Ascending aorta (tissue), 2 donors: ENCODE data around the gene SLC7A1. TPM values are rescaled to one million over a fixed set of nuclear protein-coding genes. Genes with fewer than 3 reads are reported as not detected.
A peak's percentile ranks its signal among the peaks of the same experiment; 100 is the strongest.

Experiments used
- DNase-seq, 2 donors: peaks; one replicate each; pipeline ENCODE4 v3.0.0-alpha.2; 2019; ENCODE audit warnings: low spot score in 2 of 2
- H3K27ac ChIP-seq, 2 donors: fragments of 200-600 bp; sonication (generic); one replicate each; pipeline ENCODE4 v1.5.1; 2016 to 2017; ENCODE audit warnings: mild to moderate bottlenecking in 1 of 2
- H3K27me3 ChIP-seq: fragments of 200-600 bp; sonication (generic); one replicate; pipeline ENCODE4 v1.5.1; 2017
- H3K36me3 ChIP-seq, 2 donors: fragments of 200-600 bp; sonication (generic); one replicate each; pipeline ENCODE4 v1.5.1; 2016
- H3K4me1 ChIP-seq, 2 donors: fragments of 200-600 bp; sonication (generic); one replicate each; pipeline ENCODE4 v1.5.1; 2016 to 2017; ENCODE audit warnings: mild to moderate bottlenecking in 1 of 2
- H3K4me3 ChIP-seq, 2 donors: fragments of 200-600 bp; sonication (generic); one replicate each; pipeline ENCODE4 v1.5.1; 2016 to 2017; ENCODE audit warnings: mild to moderate bottlenecking in 1 of 2
- H3K9me3 ChIP-seq, 2 donors: fragments of 200-600 bp; sonication (generic); one replicate each; pipeline ENCODE4 v1.5.1; 2016
- intact Hi-C: fragments of 100-400 bp; cut with DNase I; formaldehyde crosslinking; loops from one replicate; pipeline ENCODE4 v1.15.1; 2023
- total RNA-seq: library from RNA; depleted of rRNA; stranded (reverse); fragments of >200 nt; gene quantifications from one replicate; pipeline ENCODE4 v1.1.0, GENCODE V29; 2016
- TF ChIP-seq, protein P1 (sequence below), 3 experiments: fragments of 200-600 bp in 2 of 3; fragments of 450-650 bp in 1 of 3; sonication (generic) in 2 of 3; IDR thresholded peaks; one replicate each; pipeline ENCODE4 v1.5.1; 2016 to 2019; ENCODE audit warnings: antibody characterized with exemption in 3 of 3, mild to moderate bottlenecking in 1 of 3, moderate library complexity in 1 of 3

Gene SLC7A1
- total RNA-seq, 1 donor from 2014 or later: 17.2 TPM

DNA sequence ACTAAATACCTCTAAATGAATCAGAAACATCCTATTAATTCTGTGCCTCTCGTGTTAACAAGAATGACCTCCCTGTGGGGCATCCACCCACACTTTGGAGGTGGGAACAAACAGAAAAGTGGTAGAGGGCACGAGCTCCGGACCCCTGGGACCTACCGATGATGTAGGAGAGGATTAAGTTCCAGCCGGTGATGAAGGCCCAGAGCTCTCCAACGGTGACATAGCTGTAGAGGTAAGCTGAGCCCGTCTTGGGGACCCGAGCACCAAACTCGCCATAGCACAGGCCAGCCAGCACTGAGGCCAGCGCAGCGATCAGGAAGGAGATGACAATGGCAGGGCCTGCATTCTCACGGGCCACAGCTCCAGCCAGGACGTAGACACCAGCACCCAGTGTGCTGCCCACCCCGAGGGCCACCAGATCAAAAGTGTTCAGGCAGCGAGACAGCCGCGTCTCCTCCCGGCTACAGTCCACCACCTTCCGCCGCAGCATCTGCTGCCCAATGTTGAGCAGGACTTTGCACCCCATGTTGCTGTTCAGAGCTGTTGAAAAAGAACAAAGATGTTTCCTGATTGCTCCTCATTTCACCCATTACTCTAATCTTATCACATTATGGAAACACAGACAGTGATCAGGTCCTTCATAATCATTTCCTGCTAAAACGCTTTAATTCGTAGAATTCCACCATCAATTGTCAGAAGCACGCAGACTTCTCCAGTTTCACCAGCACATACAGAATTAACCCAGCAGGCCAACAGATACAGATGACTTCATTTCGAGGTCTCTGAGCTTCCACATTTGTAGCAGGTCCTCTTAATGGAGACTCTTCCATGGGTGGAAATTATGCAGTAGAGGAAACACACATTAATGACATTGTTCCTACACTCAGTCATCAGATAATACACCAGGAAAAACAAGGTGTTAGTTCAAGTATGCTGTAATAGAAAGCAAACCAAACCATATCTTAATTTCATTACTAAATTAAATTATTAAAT lies 59.5 kb downstream of the SLC7A1 start:
- intact Hi-C loops: no loop called here
- no peaks in the 10 kb centered on the region for H3K27me3 ChIP-seq
- TF ChIP-seq, protein P1, sequence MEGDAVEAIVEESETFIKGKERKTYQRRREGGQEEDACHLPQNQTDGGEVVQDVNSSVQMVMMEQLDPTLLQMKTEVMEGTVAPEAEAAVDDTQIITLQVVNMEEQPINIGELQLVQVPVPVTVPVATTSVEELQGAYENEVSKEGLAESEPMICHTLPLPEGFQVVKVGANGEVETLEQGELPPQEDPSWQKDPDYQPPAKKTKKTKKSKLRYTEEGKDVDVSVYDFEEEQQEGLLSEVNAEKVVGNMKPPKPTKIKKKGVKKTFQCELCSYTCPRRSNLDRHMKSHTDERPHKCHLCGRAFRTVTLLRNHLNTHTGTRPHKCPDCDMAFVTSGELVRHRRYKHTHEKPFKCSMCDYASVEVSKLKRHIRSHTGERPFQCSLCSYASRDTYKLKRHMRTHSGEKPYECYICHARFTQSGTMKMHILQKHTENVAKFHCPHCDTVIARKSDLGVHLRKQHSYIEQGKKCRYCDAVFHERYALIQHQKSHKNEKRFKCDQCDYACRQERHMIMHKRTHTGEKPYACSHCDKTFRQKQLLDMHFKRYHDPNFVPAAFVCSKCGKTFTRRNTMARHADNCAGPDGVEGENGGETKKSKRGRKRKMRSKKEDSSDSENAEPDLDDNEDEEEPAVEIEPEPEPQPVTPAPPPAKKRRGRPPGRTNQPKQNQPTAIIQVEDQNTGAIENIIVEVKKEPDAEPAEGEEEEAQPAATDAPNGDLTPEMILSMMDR (IDR thresholded peaks at IDR 0.05): no peak
- H3K27ac ChIP-seq: no peak overlapping the region
- no peak overlapping the region for H3K4me3 ChIP-seq
- no peaks in the 10 kb centered on the region for H3K4me1 ChIP-seq
- peaks cover 9 to 30% of the 10 kb centered on the region in 2 donors for H3K36me3 ChIP-seq
- H3K9me3 ChIP-seq: no peaks in the 10 kb centered on the region
- DNase-seq: peak in 1 of 2 donors; percentile 56

GRCh38 chr13:29534083-29534482 lies 61.4 kb downstream of the SLC7A1 start:
- Histone ChIP-seq H3K4me3 (no peak overlapping the region), H3K27ac (no peak overlapping the region), H3K27me3 (no peaks in the 10 kb centered on the region), H3K9me3 (no peaks in the 10 kb centered on the region), H3K4me1 (no peaks in the 10 kb centered on the region), H3K36me3 (peaks cover 19 to 46% of the 10 kb centered on the region in 2 donors)
- DNase-seq: no peak
- TF ChIP-seq, protein P1 (IDR thresholded peaks at IDR 0.05): no peak
- intact Hi-C loops: no loop called here

- Histone ChIP-seq H3K9me3 (no peaks in the 10 kb centered on the region), H3K4me1 (no peaks in the 10 kb centered on the region), H3K27me3 (no peaks in the 10 kb centered on the region), H3K4me3 (no peak overlapping the region), H3K36me3 (peaks cover 27 to 59% of the 10 kb centered on the region in 2 donors), H3K27ac (no peak overlapping the region)
- intact Hi-C loops: no loop called here
- TF ChIP-seq, protein P1 (IDR thresholded peaks at IDR 0.05): no peak
- no peak for DNase-seq
Observed at GRCh38 chr13:29532821-29533220, 62.7 kb downstream of the SLC7A1 start.

DNA sequence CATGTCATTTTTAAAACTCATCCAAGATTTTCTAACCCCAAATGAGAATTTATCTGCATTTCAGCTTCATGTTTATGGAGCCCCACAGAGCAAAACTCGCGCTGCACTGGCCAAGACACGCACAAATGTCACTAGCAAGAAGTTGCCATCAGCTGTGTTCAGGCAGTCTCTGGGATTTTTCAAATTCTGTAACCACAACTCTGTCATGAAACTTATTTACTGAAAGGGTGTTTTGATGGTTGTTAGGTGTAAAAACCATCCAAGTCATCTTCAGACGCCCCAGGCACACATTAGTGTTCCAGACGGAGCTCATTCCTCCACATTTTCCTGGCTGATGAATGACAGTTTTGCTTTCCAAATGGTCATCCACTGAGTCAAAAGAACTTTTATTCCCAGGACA lies 63.4 kb downstream of the SLC7A1 start:
- Histone ChIP-seq H3K9me3 (no peaks in the 10 kb centered on the region), H3K36me3 (peaks cover 28 to 66% of the 10 kb centered on the region in 2 donors)
- intact Hi-C loops: no loop called here

DNA sequence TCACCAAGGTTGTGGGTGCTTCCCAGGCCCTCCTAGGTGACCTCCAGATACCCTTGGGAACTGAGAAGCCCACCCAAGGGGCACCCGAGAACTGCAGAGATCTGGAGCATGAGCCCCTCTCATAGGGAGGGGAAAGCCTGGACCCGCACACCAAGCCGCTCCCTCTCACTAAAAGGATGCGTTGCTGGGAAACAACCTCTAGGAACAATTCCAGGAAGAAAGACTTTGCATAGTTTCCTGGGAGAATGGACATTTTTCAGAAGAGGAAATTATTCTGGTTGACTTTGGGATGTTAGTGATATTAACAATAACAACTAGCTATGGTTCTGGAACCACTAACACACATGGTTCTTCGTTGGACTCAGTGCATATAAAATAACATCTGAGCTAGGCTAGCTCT lies 64.6 kb downstream of the SLC7A1 start:
- H3K9me3 ChIP-seq: no peaks in the 10 kb centered on the region
- intact Hi-C loops: no loop called here
- no peaks in the 10 kb centered on the region for H3K27me3 ChIP-seq
- DNase-seq: no peak
- no peaks in the 10 kb centered on the region for H3K4me1 ChIP-seq
- TF ChIP-seq, protein P1 (IDR thresholded peaks at IDR 0.05): no peak
- H3K4me3 ChIP-seq: no peak overlapping the region
- H3K27ac ChIP-seq: no peak overlapping the region
- H3K36me3 ChIP-seq: peaks cover 28 to 73% of the 10 kb centered on the region in 2 donors

More for the DNA sequence above, 63.4 kb downstream of the SLC7A1 start:
- Histone ChIP-seq H3K4me1 (no peaks in the 10 kb centered on the region), H3K27me3 (no peaks in the 10 kb centered on the region), H3K27ac (no peak overlapping the region), H3K4me3 (no peak overlapping the region)
- DNase-seq: no peak
- TF ChIP-seq, protein P1 (IDR thresholded peaks at IDR 0.05): no peak
